Umbilical cord (tissue), 2 donors: ENCODE results near the gene KIAA1671. TPM values are rescaled to one million over a fixed set of nuclear protein-coding genes. Genes with fewer than 3 reads are reported as not detected.
"Not testable (repeated sequence)": the region's sequence is repeated elsewhere in the genome, so short reads cannot be mapped to it uniquely, and the experiment has no call there.

Experiments
- DNase-seq: peaks from one replicate; pipeline ENCODE4 v3.0.0-alpha.2; 2015; ENCODE audit warnings: low spot score
- total RNA-seq: library from RNA; depleted of rRNA; stranded (reverse); fragments of >200 nt; gene quantifications from one replicate; pipeline ENCODE4 v1.2.3, GENCODE V29; 2014; ENCODE audit warnings: low replicate concordance; ENCODE audit not compliant: insufficient read depth

Gene KIAA1671
- total RNA-seq, 1 donor from 2014 or later = 10.6 TPM

- DNase-seq = no peak
Measured at GRCh38 chr22:25196326-25196725, 243.8 kb downstream of the KIAA1671 start.

GRCh38 chr22:25197340-25197739, 244.8 kb downstream of the KIAA1671 start:
- DNase-seq = no peak

- DNase-seq = no peak
Measured at GRCh38 chr22:25199731-25200520, 247.4 kb downstream of the KIAA1671 start, which contains the start of gene CRYBB3. CRYBB3 (plus strand) TSS chr22:25199858; CDS start chr22:25201397, 1,539 bp downstream.

GRCh38 chr22:25200967-25201366, 248.5 kb downstream of the KIAA1671 start:
- DNase-seq = no peak

GRCh38 chr22:25201557-25202273, 249.2 kb downstream of the KIAA1671 start:
- DNase-seq = no peak

GRCh38 chr22:25202290-25202921, 249.9 kb downstream of the KIAA1671 start:
- peak; percentile 58 for DNase-seq

GRCh38 chr22:25203082-25203481, 250.6 kb downstream of the KIAA1671 start:
- DNase-seq = no peak

- not testable (repeated sequence) for DNase-seq
Measured at GRCh38 chr22:25204547-25204946, 252.0 kb downstream of the KIAA1671 start.

- no peak for DNase-seq
Measured at GRCh38 chr22:25205847-25206246, 253.3 kb downstream of the KIAA1671 start.

- no peak for DNase-seq
Measured at GRCh38 chr22:25206998-25207397, 254.5 kb downstream of the KIAA1671 start.

- DNase-seq = no peak
Measured at GRCh38 chr22:25207553-25208157, 255.1 kb downstream of the KIAA1671 start.

- no peak for DNase-seq
Measured at GRCh38 chr22:25208328-25208727, 255.8 kb downstream of the KIAA1671 start.

GRCh38 chr22:25208743-25209505, 256.4 kb downstream of the KIAA1671 start:
- DNase-seq = no peak

GRCh38 chr22:25210793-25211192, 258.3 kb downstream of the KIAA1671 start:
- no peak for DNase-seq

GRCh38 chr22:25212337-25212736, 259.8 kb downstream of the KIAA1671 start:
- no peak for DNase-seq

- no peak for DNase-seq
Measured at GRCh38 chr22:25213221-25213620, 260.7 kb downstream of the KIAA1671 start.

- no peak for DNase-seq
Measured at GRCh38 chr22:25216230-25216629, 263.7 kb downstream of the KIAA1671 start.

- DNase-seq = no peak
Measured at GRCh38 chr22:25219211-25219689, 266.7 kb downstream of the KIAA1671 start, which contains the start of gene CRYBB2. CRYBB2 (plus strand) TSS chr22:25219639; CDS start chr22:25221430, 1,791 bp downstream.

- DNase-seq = no peak
Measured at GRCh38 chr22:25219948-25220442, 267.5 kb downstream of the KIAA1671 start.

GRCh38 chr22:25221790-25222189, 269.3 kb downstream of the KIAA1671 start:
- DNase-seq = no peak
